ENCODE measurements around the gene DSCAML1.

- TF ChIP-seq SIX5 (IDR thresholded peaks at IDR 0.05; ENCODE audit: low read depth, low read length, severe bottlenecking): no peak
- no peak for TF ChIP-seq CTCF (IDR thresholded peaks at IDR 0.05 in 2 of 3, conservative IDR thresholded peaks at IDR 0.05 in 1 of 3; ENCODE audit: control insufficient read depth in 2 of 3, extremely low read depth in 1 of 3, insufficient read depth in 1 of 3, low read depth in 3 of 3, low read length in 3 of 3)
- TF ChIP-seq EZH2 (IDR thresholded peaks at IDR 0.05; ENCODE audit: borderline replicate concordance, control insufficient read depth, low read depth, low read length): no peak
- no peak for TF ChIP-seq ZBED1 (IDR thresholded peaks at IDR 0.05; ENCODE audit: borderline replicate concordance)
- no peak for TF ChIP-seq TBL1XR1 (IDR thresholded peaks at IDR 0.05; ENCODE audit: low read depth, low read length)
- no peak for TF ChIP-seq REST (IDR thresholded peaks at IDR 0.05; ENCODE audit: low read depth, low read length)
- no peak for TF ChIP-seq RFX5 (IDR thresholded peaks at IDR 0.05; ENCODE audit: low read depth, low read length)
- no peak for TF ChIP-seq ZZZ3 (IDR thresholded peaks at IDR 0.05; ENCODE audit: control insufficient read depth, insufficient read length, low read depth)
- no peak for TF ChIP-seq IRF3 (IDR thresholded peaks at IDR 0.05)
- TF ChIP-seq EP300 (IDR thresholded peaks at IDR 0.05; ENCODE audit: borderline replicate concordance in 1 of 2, control insufficient read depth in 1 of 2, low read depth in 2 of 2, low read length in 2 of 2): no peak
- TF ChIP-seq BRCA1 (IDR thresholded peaks at IDR 0.05; ENCODE audit: low read depth, low read length): no peak
- TF ChIP-seq BCLAF1 (IDR thresholded peaks at IDR 0.05): no peak
- TF ChIP-seq POLR2A (IDR thresholded peaks at IDR 0.05; ENCODE audit: low read depth, low read length): no peak
These were observed 359.8 kb downstream of the DSCAML1 start for GRCh38 chr11:117437041-117437790.

Measured in GM12878 (cell line).